Fibroblast of pulmonary artery (primary cell): ENCODE measurements around the gene SOCS6.

Experiments
- DNase-seq: peaks from one replicate; pipeline ENCODE4 v3.0.0-alpha.2; 2010; ENCODE audit warnings: low read depth
- H3K4me3 ChIP-seq: replicated peaks from 2 replicates; pipeline ENCODE4 v1.5.1; 2011; ENCODE audit warnings: low read depth, mild to moderate bottlenecking, control low read depth, low read length, moderate library complexity
- TF ChIP-seq, protein P1 (sequence below): IDR thresholded peaks from 2 replicates; pipeline ENCODE4 v1.5.1; 2011; ENCODE audit warnings: mild to moderate bottlenecking, control low read depth, low read length, inconsistent platforms; ENCODE audit errors: missing control alignments

Gene SOCS6

DNA sequence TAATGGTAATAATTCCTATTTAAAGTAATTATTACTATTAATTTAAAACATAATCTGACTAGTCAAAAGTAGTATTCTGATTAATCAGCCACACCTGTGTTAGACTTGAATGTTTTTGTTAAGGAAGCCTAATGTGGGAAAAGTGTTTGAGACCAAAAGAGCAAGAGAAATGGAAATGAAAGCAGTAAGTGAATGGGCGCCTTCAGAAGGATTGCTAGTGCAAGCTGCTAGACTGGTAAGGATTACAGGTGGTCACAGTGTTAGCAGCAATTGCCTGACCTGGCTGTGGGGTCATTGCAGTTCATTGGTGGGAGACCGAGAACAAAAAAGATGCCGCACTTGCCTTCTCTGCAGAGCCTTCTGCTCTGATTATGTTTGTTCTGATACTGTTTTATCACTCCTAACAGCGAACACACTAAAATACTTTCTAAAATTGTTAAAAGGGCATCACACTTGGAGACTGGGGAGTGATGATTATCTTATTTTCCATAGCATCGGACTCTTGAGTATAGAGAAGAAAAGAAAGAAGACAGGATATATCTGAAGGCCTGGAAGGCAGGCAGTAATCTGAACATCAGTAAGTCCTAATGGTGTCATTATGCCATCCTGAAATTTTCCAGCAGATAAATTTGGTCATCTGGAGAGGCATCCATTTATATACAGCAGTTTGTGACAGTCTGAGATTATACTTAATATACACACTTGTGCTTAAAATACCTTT, 5.8 kb downstream of the SOCS6 start:
- H3K4me3 ChIP-seq = no peak overlapping the region
- no peak for DNase-seq
- TF ChIP-seq, protein P1, sequence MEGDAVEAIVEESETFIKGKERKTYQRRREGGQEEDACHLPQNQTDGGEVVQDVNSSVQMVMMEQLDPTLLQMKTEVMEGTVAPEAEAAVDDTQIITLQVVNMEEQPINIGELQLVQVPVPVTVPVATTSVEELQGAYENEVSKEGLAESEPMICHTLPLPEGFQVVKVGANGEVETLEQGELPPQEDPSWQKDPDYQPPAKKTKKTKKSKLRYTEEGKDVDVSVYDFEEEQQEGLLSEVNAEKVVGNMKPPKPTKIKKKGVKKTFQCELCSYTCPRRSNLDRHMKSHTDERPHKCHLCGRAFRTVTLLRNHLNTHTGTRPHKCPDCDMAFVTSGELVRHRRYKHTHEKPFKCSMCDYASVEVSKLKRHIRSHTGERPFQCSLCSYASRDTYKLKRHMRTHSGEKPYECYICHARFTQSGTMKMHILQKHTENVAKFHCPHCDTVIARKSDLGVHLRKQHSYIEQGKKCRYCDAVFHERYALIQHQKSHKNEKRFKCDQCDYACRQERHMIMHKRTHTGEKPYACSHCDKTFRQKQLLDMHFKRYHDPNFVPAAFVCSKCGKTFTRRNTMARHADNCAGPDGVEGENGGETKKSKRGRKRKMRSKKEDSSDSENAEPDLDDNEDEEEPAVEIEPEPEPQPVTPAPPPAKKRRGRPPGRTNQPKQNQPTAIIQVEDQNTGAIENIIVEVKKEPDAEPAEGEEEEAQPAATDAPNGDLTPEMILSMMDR = no peak

DNA sequence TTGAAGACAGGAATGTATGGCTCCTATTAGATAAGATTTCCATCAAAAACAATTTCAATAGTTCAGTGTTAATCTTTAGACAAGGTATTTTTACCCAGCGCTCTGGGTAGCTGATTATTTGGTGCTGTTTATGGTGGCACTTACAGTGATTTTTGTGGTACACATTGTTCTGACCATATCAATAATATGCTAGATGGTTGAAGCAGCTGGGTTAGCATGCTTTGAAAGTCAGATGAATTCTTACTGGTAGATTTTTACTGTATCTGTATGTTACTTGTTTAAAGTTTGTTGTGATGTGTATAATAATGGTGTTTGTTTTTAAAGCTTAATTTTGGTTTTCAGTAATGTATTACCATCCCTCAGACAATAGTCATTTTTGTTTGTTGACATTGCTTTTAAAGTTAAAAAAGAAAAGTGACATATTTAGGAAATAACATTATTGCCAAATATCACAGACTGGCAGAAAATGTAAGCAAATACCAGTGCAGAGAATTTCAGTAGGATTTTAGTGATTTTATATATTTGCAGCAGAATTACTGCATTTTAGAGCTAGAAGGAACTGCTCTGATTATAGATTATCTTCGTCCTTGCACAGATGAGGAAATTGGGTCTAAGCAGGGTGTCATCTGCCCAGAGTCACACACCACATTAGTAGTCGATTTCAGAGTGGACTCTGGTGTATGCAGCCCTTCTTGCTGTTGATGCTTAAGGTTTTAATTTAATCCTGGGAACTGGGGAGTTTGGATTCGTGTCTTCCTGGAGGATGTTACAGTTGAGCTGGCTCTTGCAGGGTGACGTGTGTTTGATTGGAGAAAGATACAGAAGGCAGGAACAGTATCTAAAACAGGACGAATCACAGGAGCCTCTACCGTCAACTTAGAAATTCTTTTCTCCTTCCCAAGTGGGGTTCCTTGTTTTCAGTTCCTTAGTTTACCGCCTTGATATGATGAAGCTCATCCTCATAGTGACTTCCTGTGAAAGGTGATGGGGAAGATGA, 6.6 kb downstream of the SOCS6 start:
- no peak overlapping the region for H3K4me3 ChIP-seq
- DNase-seq = no peak
- TF ChIP-seq, protein P1 = no peak

DNA sequence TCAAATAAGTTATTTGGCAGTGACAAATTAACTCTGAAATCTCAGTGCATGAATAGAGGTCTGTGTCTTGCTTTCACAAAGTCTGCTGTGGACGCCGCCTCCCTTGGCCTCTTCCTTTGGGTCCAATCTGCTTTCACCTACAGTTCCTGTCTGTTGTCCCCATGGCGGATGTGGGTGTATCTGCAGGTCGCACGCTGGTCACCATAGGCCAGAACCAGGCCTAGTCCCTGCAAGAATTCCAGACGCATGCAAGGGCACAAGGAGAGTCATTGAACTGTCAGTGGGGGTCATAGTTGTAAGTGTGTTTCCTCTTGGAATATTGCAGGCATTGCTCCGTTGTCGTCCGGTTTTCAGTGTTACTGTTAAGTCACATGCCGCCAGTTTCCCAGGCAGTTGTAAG, 7.4 kb downstream of the SOCS6 start:
- DNase-seq = no peak
- no peak overlapping the region for H3K4me3 ChIP-seq
- TF ChIP-seq, protein P1 = no peak

DNA sequence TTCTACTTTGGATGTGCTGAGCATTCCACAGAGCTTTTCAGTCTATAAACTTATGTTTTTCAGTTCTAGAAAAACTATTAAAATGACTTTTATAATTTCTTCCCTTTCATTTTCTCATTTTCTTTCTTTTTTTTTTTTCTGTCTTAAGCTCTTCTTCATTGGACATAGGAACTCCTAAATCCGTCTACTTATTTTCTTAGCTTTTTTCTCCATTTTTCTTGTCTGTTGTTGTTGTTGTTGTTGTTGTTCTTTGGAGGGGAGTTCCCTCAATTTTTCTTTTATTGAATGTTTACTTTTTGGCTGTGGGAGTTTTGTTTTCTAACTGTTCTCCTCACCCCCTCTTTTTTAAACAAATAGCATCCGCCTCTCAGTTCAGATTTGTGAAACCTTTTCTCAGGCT, 7.9 kb downstream of the SOCS6 start:
- no peak overlapping the region for H3K4me3 ChIP-seq
- no peak for DNase-seq
- TF ChIP-seq, protein P1 = no peak

DNA sequence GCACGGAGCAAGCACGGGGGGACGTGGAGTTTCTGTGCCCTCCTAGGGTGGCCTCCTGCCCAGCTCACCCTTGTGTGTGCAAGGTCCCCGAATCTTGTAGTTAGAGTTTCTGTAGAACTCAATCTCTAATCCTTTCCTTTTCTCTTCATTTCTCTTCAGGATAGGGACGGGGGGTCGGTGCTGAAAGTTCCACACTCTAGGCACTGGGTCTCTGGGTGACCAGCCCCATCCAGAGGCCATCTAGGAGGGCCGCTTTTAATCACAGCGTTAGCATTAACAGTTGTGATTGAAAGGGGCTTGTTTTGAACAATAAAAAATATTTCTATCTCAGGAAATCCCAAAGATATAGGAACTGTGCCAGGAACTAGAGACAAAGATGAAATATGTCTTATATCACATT, 10.5 kb downstream of the SOCS6 start:
- DNase-seq = no peak
- TF ChIP-seq, protein P1 = no peak
- H3K4me3 ChIP-seq = no peak overlapping the region

DNA sequence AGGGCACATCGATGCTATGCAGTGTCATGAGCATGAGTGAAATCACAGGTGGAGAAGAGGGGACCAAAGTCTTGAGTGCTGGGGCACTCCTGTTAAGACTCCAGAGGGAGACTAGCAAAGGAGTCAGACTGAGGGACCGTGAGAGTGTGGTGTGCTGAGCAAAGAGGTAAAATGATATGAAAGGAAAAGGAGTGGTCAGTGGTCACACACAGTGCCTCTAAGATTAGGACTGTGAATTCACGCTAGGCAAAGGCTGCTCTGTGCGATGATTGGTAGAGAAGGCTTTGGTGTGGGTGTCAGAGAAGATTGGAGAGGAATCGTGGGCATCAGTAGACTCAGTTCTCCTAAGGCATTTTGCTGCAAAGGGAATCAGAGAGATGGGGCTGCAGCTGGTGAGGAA, 12.8 kb downstream of the SOCS6 start:
- TF ChIP-seq, protein P1 = no peak

More for the DNA sequence above, 12.8 kb downstream of the SOCS6 start:
- no peak overlapping the region for H3K4me3 ChIP-seq
- DNase-seq = no peak
